ENCODE results near the gene MTMR12. TPM values are rescaled to one million over a fixed set of nuclear protein-coding genes. Genes with fewer than 3 reads are reported as not detected.
A peak's percentile ranks its signal among the peaks of the same experiment; 100 is the strongest.

MTMR12 gene
- total and polyA plus RNA-seq, 2 experiments from 2014 or later, result 5.5 to 13.4 TPM

GRCh38 chr5:32206509-32207354 lies 106.0 kb downstream of the MTMR12 start:
- H3K4me1 ChIP-seq (ENCODE audit: insufficient read depth), result peaks cover 6% of the 10 kb centered on the region; the same call in 1 of the 2 replicates
- H4K20me1 ChIP-seq (ENCODE audit: insufficient read depth), result no peaks in the 10 kb centered on the region
- no peaks in the 10 kb centered on the region for H3K36me3 ChIP-seq (ENCODE audit: low read depth)
- H3K27ac ChIP-seq, result no peak overlapping the region
- H2AFZ ChIP-seq, result peak overlapping the region; percentile 22; the same call in 1 of the 2 replicates
- H3K4me2 ChIP-seq (ENCODE audit: unreplicated experiment), result no peak overlapping the region
- no peaks in the 10 kb centered on the region for H3K9me2 ChIP-seq (ENCODE audit: insufficient read depth)
- no peaks in the 10 kb centered on the region for H3K27me3 ChIP-seq (replicated peaks; ENCODE audit: insufficient read depth)
- H3K4me3 ChIP-seq, result no peak overlapping the region
- no peak overlapping the region for H3K9ac ChIP-seq
- no peaks in the 10 kb centered on the region for H3K9me3 ChIP-seq (ENCODE audit: low read depth)
- TF ChIP-seq EZH2phosphoT487 (IDR thresholded peaks at IDR 0.05; ENCODE audit: insufficient read depth, low read depth) (no peak), EZH2 (IDR thresholded peaks at IDR 0.05; ENCODE audit: insufficient read depth, poor library complexity, severe bottlenecking) (no peak)
- H3K79me2 ChIP-seq (ENCODE audit: insufficient read depth), result no peaks in the 10 kb centered on the region
- DNase-seq, result no peak
- 49 to 55% methylated on average over 13 of the region's 13 CpGs for WGBS, 2 experiments (ENCODE audit: low coverage in 1 of 2, low lambda C conversion rate in 2 of 2, missing lambda C conversion rate in 2 of 2)
- H3F3A ChIP-seq (ENCODE audit: insufficient read depth), result no peaks in the 10 kb centered on the region
- in situ Hi-C loops (cut with MboI), result no loop called here

- 49 to 53% methylated on average over 5 of the region's 5 CpGs for WGBS, 2 experiments (ENCODE audit: low coverage in 1 of 2, low lambda C conversion rate in 2 of 2, missing lambda C conversion rate in 2 of 2)
- Histone ChIP-seq H3K79me2 (ENCODE audit: insufficient read depth) (no peaks in the 10 kb centered on the region), H3K36me3 (ENCODE audit: low read depth) (no peaks in the 10 kb centered on the region), H3K9ac (no peak overlapping the region), H3K4me3 (no peak overlapping the region), H3K27me3 (replicated peaks; ENCODE audit: insufficient read depth) (no peaks in the 10 kb centered on the region), H2AFZ (no peak overlapping the region), H4K20me1 (ENCODE audit: insufficient read depth) (no peaks in the 10 kb centered on the region), H3K9me2 (ENCODE audit: insufficient read depth) (no peaks in the 10 kb centered on the region), H3K9me3 (ENCODE audit: low read depth) (no peaks in the 10 kb centered on the region), H3K4me2 (ENCODE audit: unreplicated experiment) (no peak overlapping the region), H3F3A (ENCODE audit: insufficient read depth) (no peaks in the 10 kb centered on the region), H3K4me1 (ENCODE audit: insufficient read depth) (peaks cover 13% of the 10 kb centered on the region), H3K27ac (no peak overlapping the region)
- TF ChIP-seq EZH2 (IDR thresholded peaks at IDR 0.05; ENCODE audit: insufficient read depth, poor library complexity, severe bottlenecking) (no peak), EZH2phosphoT487 (IDR thresholded peaks at IDR 0.05; ENCODE audit: insufficient read depth, low read depth) (no peak)
- no peak for DNase-seq
- in situ Hi-C loops (cut with MboI), result no loop called here
These were observed 106.7 kb downstream of the MTMR12 start for GRCh38 chr5:32206053-32206452.

DNA sequence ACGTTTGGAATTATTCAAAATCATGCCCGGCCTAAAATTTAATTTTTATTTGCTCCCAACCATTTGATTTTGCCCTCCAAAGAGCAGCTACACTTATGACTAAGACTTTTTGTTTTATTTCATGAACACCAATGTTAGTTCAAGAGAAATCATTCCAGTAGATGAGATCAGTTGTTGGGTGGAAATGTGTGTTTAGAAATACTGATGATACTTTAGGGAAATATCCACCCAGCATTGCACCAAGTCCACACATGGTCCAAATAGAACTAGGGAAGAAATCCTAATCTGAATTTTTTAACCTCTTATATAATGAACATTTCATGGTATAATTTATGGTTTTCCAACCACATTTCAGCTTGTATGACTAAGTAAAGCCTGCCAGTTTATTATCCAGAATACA lies 110.3 kb downstream of the MTMR12 start:
- H3K4me1 ChIP-seq (ENCODE audit: insufficient read depth), result peaks cover 16% of the 10 kb centered on the region
- no peaks in the 10 kb centered on the region for H3K36me3 ChIP-seq (ENCODE audit: low read depth)
- peak; percentile 84 for DNase-seq
- H3K9me3 ChIP-seq (ENCODE audit: low read depth), result no peaks in the 10 kb centered on the region
- no peak overlapping the region for H2AFZ ChIP-seq
- H3K9ac ChIP-seq, result no peak overlapping the region
- in situ Hi-C loops (cut with MboI), result no loop called here
- 20 to 30% methylated on average over 2 of the region's 2 CpGs for WGBS, 2 experiments (ENCODE audit: low coverage in 1 of 2, low lambda C conversion rate in 2 of 2, missing lambda C conversion rate in 2 of 2)
- no peaks in the 10 kb centered on the region for H3F3A ChIP-seq (ENCODE audit: insufficient read depth)
- H3K27ac ChIP-seq, result peak overlapping the region; percentile 36; the same call in 1 of the 2 replicates
- H3K79me2 ChIP-seq (ENCODE audit: insufficient read depth), result no peaks in the 10 kb centered on the region
- no peak overlapping the region for H3K4me2 ChIP-seq (ENCODE audit: unreplicated experiment)
- no peak for TF ChIP-seq EZH2 (IDR thresholded peaks at IDR 0.05; ENCODE audit: insufficient read depth, poor library complexity, severe bottlenecking)
- TF ChIP-seq EZH2phosphoT487 (IDR thresholded peaks at IDR 0.05; ENCODE audit: insufficient read depth, low read depth), result no peak
- H3K27me3 ChIP-seq (replicated peaks; ENCODE audit: insufficient read depth), result no peaks in the 10 kb centered on the region
- H4K20me1 ChIP-seq (ENCODE audit: insufficient read depth), result no peaks in the 10 kb centered on the region
- no peak overlapping the region for H3K4me3 ChIP-seq
- no peaks in the 10 kb centered on the region for H3K9me2 ChIP-seq (ENCODE audit: insufficient read depth)

- Histone ChIP-seq H3K27me3 (replicated peaks; ENCODE audit: insufficient read depth) (no peaks in the 10 kb centered on the region), H3K9me3 (ENCODE audit: low read depth) (no peaks in the 10 kb centered on the region), H3K9ac (no peak overlapping the region), H2AFZ (no peak overlapping the region), H3K36me3 (ENCODE audit: low read depth) (no peaks in the 10 kb centered on the region), H4K20me1 (ENCODE audit: insufficient read depth) (no peaks in the 10 kb centered on the region), H3K27ac (no peak overlapping the region), H3K79me2 (ENCODE audit: insufficient read depth) (no peaks in the 10 kb centered on the region), H3K4me1 (ENCODE audit: insufficient read depth) (peaks cover 16% of the 10 kb centered on the region), H3F3A (ENCODE audit: insufficient read depth) (no peaks in the 10 kb centered on the region), H3K4me2 (ENCODE audit: unreplicated experiment) (no peak overlapping the region), H3K9me2 (ENCODE audit: insufficient read depth) (no peaks in the 10 kb centered on the region), H3K4me3 (no peak overlapping the region)
- DNase-seq, result peak; percentile 41
- WGBS, 2 experiments (ENCODE audit: low coverage in 1 of 2, low lambda C conversion rate in 2 of 2, missing lambda C conversion rate in 2 of 2), result 53 to 61% methylated on average over 3 of the region's 3 CpGs
- TF ChIP-seq EZH2phosphoT487 (IDR thresholded peaks at IDR 0.05; ENCODE audit: insufficient read depth, low read depth), result no peak
- TF ChIP-seq EZH2 (IDR thresholded peaks at IDR 0.05; ENCODE audit: insufficient read depth, poor library complexity, severe bottlenecking), result no peak
- in situ Hi-C loops (cut with MboI), result no loop called here
These were observed 111.5 kb downstream of the MTMR12 start for GRCh38 chr5:32201122-32201753.

All from GM23248 (cell line).